ENCODE results near the gene RNF13.
"Not testable (repeated sequence)": the region's sequence is repeated elsewhere in the genome, so short reads cannot be mapped to it uniquely, and the experiment has no call there.

Gene RNF13

GRCh38 chr3:149800693-149801092 is 12.3 kb upstream of the RNF13 start:
- FAIRE-seq: no peak
- no peak for DNase-seq (ENCODE audit: insufficient read length, low spot score)

- FAIRE-seq (no peak), DNase-seq (ENCODE audit: insufficient read length, low spot score) (no peak)
These were observed 11.8 kb upstream of the RNF13 start for GRCh38 chr3:149801195-149801594.

- FAIRE-seq (no peak), DNase-seq (ENCODE audit: insufficient read length, low spot score) (no peak)
These were observed 11.4 kb upstream of the RNF13 start for GRCh38 chr3:149801639-149802038.

- FAIRE-seq (no peak), DNase-seq (ENCODE audit: insufficient read length, low spot score) (no peak)
These were observed 6.7 kb upstream of the RNF13 start for GRCh38 chr3:149806171-149806778.

GRCh38 chr3:149808209-149808829 is 4.7 kb upstream of the RNF13 start:
- FAIRE-seq (peak; percentile 84), DNase-seq (ENCODE audit: insufficient read length, low spot score) (peak; percentile 23)

- DNase-seq (ENCODE audit: insufficient read length, low spot score) (no peak), FAIRE-seq (no peak)
These were observed 3.3 kb upstream of the RNF13 start for GRCh38 chr3:149809699-149810098.

- FAIRE-seq (no peak), DNase-seq (ENCODE audit: insufficient read length, low spot score) (no peak)
These were observed 2.2 kb upstream of the RNF13 start for GRCh38 chr3:149810846-149811245.

GRCh38 chr3:149812165-149812605 is 830 bp upstream of the RNF13 start:
- FAIRE-seq (no peak), DNase-seq (ENCODE audit: insufficient read length, low spot score) (no peak)

- DNase-seq (ENCODE audit: insufficient read length, low spot score) (no peak), FAIRE-seq (no peak)
These were observed 609 bp downstream of the RNF13 start for GRCh38 chr3:149813367-149814281.

- FAIRE-seq (no peak), DNase-seq (ENCODE audit: insufficient read length, low spot score) (no peak)
These were observed 2.3 kb downstream of the RNF13 start for GRCh38 chr3:149815321-149815720.

GRCh38 chr3:149815728-149816127 is 2.7 kb downstream of the RNF13 start:
- FAIRE-seq (no peak), DNase-seq (ENCODE audit: insufficient read length, low spot score) (no peak)

- DNase-seq (ENCODE audit: insufficient read length, low spot score): no peak
- FAIRE-seq: no peak
These were observed 3.3 kb downstream of the RNF13 start for GRCh38 chr3:149816311-149816710.

- no peak for DNase-seq (ENCODE audit: insufficient read length, low spot score)
These were observed 4.0 kb downstream of the RNF13 start for GRCh38 chr3:149816986-149817385.

GRCh38 chr3:149819432-149819831 is 6.4 kb downstream of the RNF13 start:
- FAIRE-seq: peak; percentile 21
- no peak for DNase-seq (ENCODE audit: insufficient read length, low spot score)

More at GRCh38 chr3:149816986-149817385, 4.0 kb downstream of the RNF13 start:
- no peak for FAIRE-seq

- DNase-seq (ENCODE audit: insufficient read length, low spot score): no peak
- no peak for FAIRE-seq
These were observed 7.2 kb downstream of the RNF13 start for GRCh38 chr3:149820183-149820582.

GRCh38 chr3:149826636-149827035 is 13.6 kb downstream of the RNF13 start:
- FAIRE-seq: no peak
- no peak for DNase-seq (ENCODE audit: insufficient read length, low spot score)

GRCh38 chr3:149828390-149828789 is 15.4 kb downstream of the RNF13 start:
- DNase-seq (ENCODE audit: insufficient read length, low spot score) (no peak), FAIRE-seq (no peak)

- not testable (repeated sequence) for FAIRE-seq; DNase-seq (ENCODE audit: insufficient read length, low spot score)
These were observed 16.6 kb downstream of the RNF13 start for GRCh38 chr3:149829631-149830030.

GRCh38 chr3:149830902-149831301 is 17.9 kb downstream of the RNF13 start:
- FAIRE-seq (no peak), DNase-seq (ENCODE audit: insufficient read length, low spot score) (no peak)

GRCh38 chr3:149831321-149831720 is 18.3 kb downstream of the RNF13 start:
- no peak for FAIRE-seq
- no peak for DNase-seq (ENCODE audit: insufficient read length, low spot score)

GRCh38 chr3:149832086-149832485 is 19.1 kb downstream of the RNF13 start:
- FAIRE-seq (no peak), DNase-seq (ENCODE audit: insufficient read length, low spot score) (no peak)

GRCh38 chr3:149833241-149833640 is 20.2 kb downstream of the RNF13 start:
- no peak for DNase-seq (ENCODE audit: insufficient read length, low spot score)

More at GRCh38 chr3:149833241-149833640, 20.2 kb downstream of the RNF13 start:
- no peak for FAIRE-seq

Measured in GM19239 (cell line).